ENCODE measurements around the gene IFT81.

DNA sequence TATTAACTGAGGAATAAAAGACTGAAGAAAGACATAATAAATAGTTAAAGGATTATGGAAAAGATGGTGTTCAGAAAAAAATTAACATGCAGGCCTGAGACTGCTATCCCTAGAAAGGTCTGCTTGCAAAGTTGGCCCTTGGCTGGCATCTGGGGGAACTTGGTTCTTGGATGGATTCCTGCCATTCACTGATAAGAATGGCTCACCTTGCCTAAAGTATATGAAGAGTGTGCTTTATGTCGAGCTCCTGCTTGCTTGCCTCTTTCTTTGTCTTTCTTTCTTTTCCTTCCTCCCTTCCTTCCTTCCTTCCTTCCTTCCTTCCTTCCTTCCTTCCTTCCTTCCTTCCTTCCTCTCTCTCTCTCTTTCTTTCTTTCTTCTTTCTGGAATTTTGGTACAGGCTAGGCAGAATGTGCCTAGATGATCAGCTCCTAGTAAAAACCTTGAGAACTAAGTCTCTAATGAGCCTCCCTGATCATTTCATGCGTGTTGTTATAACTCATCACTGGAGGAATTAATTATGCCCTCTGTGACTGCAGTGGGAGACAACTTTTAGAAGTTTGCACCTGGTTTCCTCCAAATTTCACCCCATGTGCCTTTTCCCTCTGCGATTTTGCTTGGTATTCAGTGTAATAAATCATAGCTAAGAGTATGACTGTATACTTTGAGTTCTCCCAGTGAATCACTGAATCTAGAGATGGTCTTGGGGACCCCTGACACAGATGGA, 44.7 kb downstream of the IFT81 start:
- TF ChIP-seq, protein P1, sequence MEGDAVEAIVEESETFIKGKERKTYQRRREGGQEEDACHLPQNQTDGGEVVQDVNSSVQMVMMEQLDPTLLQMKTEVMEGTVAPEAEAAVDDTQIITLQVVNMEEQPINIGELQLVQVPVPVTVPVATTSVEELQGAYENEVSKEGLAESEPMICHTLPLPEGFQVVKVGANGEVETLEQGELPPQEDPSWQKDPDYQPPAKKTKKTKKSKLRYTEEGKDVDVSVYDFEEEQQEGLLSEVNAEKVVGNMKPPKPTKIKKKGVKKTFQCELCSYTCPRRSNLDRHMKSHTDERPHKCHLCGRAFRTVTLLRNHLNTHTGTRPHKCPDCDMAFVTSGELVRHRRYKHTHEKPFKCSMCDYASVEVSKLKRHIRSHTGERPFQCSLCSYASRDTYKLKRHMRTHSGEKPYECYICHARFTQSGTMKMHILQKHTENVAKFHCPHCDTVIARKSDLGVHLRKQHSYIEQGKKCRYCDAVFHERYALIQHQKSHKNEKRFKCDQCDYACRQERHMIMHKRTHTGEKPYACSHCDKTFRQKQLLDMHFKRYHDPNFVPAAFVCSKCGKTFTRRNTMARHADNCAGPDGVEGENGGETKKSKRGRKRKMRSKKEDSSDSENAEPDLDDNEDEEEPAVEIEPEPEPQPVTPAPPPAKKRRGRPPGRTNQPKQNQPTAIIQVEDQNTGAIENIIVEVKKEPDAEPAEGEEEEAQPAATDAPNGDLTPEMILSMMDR (IDR thresholded peaks at IDR 0.05) = no peak
- TF ChIP-seq TCF7L2 (IDR thresholded peaks at IDR 0.05; ENCODE audit: low read depth, low read length) (no peak), POLR2AphosphoS5 (IDR thresholded peaks at IDR 0.05; ENCODE audit: low read depth, low read length) (no peak), SIN3A (IDR thresholded peaks at IDR 0.05; ENCODE audit: borderline replicate concordance, insufficient read depth, low read depth, low read length) (no peak)
- TF ChIP-seq, protein P2, sequence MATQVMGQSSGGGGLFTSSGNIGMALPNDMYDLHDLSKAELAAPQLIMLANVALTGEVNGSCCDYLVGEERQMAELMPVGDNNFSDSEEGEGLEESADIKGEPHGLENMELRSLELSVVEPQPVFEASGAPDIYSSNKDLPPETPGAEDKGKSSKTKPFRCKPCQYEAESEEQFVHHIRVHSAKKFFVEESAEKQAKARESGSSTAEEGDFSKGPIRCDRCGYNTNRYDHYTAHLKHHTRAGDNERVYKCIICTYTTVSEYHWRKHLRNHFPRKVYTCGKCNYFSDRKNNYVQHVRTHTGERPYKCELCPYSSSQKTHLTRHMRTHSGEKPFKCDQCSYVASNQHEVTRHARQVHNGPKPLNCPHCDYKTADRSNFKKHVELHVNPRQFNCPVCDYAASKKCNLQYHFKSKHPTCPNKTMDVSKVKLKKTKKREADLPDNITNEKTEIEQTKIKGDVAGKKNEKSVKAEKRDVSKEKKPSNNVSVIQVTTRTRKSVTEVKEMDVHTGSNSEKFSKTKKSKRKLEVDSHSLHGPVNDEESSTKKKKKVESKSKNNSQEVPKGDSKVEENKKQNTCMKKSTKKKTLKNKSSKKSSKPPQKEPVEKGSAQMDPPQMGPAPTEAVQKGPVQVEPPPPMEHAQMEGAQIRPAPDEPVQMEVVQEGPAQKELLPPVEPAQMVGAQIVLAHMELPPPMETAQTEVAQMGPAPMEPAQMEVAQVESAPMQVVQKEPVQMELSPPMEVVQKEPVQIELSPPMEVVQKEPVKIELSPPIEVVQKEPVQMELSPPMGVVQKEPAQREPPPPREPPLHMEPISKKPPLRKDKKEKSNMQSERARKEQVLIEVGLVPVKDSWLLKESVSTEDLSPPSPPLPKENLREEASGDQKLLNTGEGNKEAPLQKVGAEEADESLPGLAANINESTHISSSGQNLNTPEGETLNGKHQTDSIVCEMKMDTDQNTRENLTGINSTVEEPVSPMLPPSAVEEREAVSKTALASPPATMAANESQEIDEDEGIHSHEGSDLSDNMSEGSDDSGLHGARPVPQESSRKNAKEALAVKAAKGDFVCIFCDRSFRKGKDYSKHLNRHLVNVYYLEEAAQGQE (IDR thresholded peaks at IDR 0.05; ENCODE audit: insufficient read depth in 1 of 2, low read depth in 2 of 2, low read length in 1 of 2) = no peak

Data from Panc1 (cell line).